GM18951 (cell line): Measurements from ENCODE around the gene CREB5.
"Not testable (repeated sequence)": the region's sequence is repeated elsewhere in the genome, so short reads cannot be mapped to it uniquely, and the experiment has no call there.

ENCODE experiments used
- POLR2A ChIP-seq: IDR thresholded peaks from 4 replicates; pipeline ENCODE4 v1.6.1; 2011; ENCODE audit warnings: mild to moderate bottlenecking; ENCODE audit not compliant: insufficient read length, insufficient read depth; ENCODE audit errors: extremely low read depth
- in situ Hi-C: fragments of 300-500 bp; cut with MboI; formaldehyde crosslinking; loops from one replicate; pipeline ENCODE4 v1.12.0; 2022; ENCODE audit warnings: low sequenced_read_pairs, mixed read lengths, inconsistent platforms; ENCODE audit not compliant: unreplicated experiment

Gene CREB5

GRCh38 chr7:28586736-28587135 lies 174.4 kb downstream of the CREB5 start:
- in situ Hi-C loops: no loop called here
- no peak for TF ChIP-seq POLR2A

- no peak for TF ChIP-seq POLR2A
- in situ Hi-C loops: no loop called here
Measured at GRCh38 chr7:28587211-28587610, 174.9 kb downstream of the CREB5 start.

- in situ Hi-C loops: no loop called here
- no peak for TF ChIP-seq POLR2A
Measured at GRCh38 chr7:28588602-28589001, 176.3 kb downstream of the CREB5 start.

DNA sequence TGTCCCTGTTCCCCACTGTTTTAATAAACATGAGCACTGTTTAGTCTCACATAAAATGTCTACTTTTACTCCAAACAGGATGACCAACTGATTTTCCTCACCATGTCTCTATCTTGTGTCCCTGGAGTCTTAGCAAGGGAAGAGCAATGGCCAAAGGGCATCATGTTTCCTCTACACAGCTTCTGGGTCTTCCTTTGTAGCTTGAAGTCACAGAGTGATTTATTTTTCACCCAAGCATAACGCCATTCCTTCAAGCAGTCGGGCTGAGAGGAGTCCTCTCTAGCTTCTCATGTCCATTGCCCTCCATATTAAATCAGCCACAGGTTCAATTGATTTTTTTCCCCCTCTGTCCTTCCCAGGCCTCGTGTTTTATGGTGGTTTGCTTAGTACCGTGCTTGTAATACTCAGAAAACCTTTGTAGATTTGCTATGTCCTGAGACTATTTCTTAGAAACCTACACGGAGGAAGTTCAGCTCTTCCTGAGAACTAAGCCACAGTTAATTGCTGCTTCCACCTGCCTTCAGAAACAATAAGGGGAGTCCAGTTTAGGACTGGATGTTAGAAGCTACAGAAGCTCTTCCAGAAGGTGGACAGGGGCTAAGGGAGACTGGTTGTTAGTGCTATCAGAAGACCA lies 178.8 kb downstream of the CREB5 start:
- no peak for TF ChIP-seq POLR2A
- in situ Hi-C loops: no loop called here

DNA sequence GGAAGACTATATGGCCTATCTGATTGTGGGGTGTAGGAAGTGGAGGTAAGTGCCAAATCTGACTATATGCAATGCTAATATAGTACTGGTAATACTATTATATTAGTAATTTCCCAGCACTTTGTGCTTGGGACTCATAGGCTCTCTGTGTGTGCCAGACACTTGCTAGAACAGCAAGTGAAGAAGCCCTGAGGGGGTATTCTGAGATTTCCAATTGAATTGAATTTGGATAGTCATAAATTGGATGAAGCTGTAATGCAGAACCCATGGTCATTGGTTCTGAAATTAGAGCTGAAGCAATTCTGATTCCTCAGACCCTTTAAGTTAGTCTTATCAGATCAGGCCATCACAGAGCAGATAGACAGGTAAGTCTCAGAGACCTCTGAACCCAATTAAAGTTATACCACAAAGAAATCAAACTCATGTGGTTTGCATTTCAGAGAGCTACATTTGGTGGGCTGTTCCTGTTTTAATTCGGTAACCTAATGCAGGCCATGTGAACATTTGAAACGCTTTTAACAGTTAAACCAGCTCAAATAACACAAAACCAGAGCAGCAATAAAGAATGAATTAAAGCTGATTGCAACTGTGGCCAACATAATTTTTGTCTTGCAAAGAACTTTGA lies 179.5 kb downstream of the CREB5 start:
- in situ Hi-C loops: no loop called here
- no peak for TF ChIP-seq POLR2A

- TF ChIP-seq POLR2A: no peak
- in situ Hi-C loops: no loop called here
Measured at GRCh38 chr7:28592861-28593260, 180.5 kb downstream of the CREB5 start.

DNA sequence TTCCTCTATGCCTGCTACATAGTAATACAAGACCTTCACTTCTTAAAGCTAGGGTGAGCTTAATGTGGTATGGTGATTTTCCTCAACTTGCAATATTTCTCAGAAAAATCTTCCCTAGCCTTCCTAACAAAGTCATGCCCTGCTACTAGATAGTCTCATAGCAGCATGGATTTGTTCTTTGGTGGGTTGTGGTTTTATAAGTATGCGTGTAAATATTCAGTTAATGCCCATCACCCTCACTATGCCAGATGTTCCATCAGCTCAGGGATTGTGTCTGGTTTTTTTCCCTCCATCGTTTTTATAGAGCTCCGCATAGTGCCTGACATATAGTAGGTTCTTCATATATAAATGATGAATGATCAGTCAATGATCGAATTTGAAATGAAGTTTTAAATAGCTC lies 182.8 kb downstream of the CREB5 start:
- in situ Hi-C loops: no loop called here
- no peak for TF ChIP-seq POLR2A

DNA sequence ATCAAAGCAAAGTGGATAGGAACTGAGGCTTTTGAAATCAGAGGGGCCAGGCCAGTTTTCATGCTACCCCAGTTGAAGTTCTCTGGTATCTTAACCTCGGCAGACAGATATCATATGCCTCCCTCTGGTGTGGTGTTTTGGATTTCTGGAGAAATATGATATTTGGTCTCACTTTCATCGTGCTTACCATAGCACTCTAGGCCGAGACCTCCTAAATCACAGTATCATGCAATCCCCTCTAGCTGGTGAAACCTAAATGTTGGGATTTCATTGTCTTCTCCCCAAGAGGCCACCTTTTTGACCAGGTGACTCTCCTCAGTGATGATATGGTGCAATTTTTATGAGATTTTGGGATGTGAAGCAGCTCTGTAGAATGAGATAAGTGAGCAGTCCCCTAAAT lies 183.5 kb downstream of the CREB5 start:
- in situ Hi-C loops: no loop called here

DNA sequence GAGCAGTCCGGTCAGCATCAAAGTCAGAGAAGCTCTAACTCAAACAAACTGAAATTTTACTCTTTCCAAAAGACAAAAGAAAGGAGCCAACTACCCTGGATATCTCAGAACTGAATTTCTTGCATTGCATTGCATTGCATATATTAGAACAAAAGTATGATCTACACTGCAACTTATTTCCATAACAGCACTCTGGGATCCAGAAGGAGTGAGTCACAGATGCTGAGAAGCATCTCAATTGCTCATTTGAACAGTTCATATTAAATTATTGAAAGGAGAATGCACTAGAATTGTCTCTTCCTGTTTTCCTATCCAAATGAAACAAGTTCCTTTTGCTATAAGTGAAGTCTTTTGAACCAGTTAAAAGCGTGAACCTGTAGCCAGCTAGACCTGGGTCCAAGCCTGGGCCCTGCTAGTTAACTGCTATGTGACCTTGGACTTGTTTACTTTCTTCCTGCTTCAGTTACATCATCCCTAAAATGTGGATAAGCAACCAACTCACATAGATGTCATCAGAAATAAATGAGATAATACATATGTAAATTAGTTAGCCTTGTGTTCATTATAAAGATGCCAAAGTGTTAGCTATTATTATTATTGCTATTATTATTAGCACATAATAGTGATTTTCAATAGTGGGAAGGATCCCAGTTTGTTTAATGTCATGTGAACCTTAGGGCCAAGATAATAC lies 184.1 kb downstream of the CREB5 start:
- in situ Hi-C loops: no loop called here
- no peak for TF ChIP-seq POLR2A

More for the DNA sequence above, 183.5 kb downstream of the CREB5 start:
- no peak for TF ChIP-seq POLR2A

GRCh38 chr7:28597284-28597683 lies 185.0 kb downstream of the CREB5 start:
- in situ Hi-C loops: no loop called here
- no peak for TF ChIP-seq POLR2A

DNA sequence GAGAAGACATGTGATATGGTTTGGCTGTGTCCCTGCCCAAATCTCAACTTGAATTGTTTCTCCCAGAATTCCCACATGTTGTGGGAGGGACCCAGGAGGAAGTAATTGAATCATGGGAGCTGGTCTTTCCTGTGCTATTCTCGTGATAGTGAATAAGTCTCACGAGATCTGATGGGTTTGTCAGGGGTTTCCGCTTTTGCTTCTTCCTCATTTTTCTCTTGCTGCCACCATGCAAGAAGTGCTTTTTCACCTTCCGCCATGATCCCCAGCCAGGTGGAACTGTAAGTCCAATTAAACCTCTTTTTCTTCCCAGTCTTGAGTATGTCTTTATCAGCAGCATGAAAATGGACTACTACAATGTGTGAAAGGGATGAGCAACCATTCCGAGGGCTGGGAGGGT lies 185.7 kb downstream of the CREB5 start:
- in situ Hi-C loops: not testable (repeated sequence)

DNA sequence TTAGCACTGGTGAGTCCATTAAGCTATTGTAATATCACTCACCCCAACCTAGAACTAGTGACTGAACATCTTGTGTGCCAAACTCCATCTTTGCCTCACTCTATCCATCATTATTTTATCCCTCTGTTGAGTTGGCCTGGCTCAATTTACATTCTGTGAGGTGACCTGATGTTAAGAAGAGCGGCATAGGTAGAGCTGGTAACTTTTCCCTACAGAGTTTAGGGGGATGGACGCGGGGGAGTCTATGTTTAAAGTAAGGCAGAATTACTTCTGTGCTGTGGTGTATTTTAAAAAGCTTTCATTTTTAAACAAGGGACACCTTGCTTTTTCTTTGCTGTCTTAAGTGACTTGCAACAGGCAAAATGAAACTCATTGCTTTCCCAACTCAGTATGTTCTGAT lies 186.3 kb downstream of the CREB5 start:
- in situ Hi-C loops: no loop called here
- no peak for TF ChIP-seq POLR2A

GRCh38 chr7:28599411-28599810 lies 187.1 kb downstream of the CREB5 start:
- in situ Hi-C loops: no loop called here
- TF ChIP-seq POLR2A: no peak

DNA sequence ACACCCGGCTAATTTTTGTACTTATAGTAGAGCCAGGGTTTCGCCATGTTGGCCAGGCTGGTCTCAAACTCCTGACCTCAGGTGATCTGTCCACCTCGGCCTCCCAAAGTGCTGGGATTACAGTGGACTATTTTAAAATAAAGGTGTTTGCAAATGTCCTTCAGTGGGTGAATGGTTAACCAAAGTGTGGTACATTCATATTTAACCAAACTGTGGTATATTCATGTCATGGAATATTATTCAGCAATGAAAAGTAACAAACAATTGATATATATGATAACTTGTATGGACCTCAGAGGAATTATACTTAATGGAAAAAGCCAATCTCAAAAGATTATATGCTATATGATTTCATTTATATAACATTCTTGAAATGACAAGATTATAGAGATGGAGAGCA lies 190.0 kb downstream of the CREB5 start:
- in situ Hi-C loops: no loop called here
- TF ChIP-seq POLR2A: no peak
